HG03039 (cell line): ENCODE results near the gene SPECC1L.

Experiments
- ATAC-seq: cut with Tn5 transposase; IDR thresholded peaks from one replicate; pipeline ENCODE4 v1.9.1; 2021; ENCODE audit warnings: mild to moderate bottlenecking, moderate library complexity; ENCODE audit not compliant: unreplicated experiment

The SPECC1L gene

DNA sequence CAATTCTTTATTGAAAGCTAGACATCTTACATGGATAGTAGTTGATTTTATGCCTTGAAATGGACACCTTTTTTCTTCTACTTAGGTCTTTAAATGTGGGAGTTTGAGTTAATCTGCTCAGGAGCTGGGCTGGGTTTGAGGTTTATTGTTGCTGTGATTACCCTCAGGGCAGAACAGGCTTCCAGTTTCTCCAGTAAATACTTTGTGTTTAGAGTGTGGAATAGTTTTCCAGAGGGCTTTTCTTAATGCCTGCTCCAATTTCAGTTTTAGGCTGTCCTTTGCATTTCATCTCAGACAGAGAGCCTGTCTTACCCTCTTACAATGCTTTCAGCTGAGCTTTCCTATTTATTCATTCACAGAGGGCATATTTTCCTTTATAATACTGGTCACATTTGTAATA lies 86.9 kb downstream of the SPECC1L start:
- no peak for ATAC-seq

DNA sequence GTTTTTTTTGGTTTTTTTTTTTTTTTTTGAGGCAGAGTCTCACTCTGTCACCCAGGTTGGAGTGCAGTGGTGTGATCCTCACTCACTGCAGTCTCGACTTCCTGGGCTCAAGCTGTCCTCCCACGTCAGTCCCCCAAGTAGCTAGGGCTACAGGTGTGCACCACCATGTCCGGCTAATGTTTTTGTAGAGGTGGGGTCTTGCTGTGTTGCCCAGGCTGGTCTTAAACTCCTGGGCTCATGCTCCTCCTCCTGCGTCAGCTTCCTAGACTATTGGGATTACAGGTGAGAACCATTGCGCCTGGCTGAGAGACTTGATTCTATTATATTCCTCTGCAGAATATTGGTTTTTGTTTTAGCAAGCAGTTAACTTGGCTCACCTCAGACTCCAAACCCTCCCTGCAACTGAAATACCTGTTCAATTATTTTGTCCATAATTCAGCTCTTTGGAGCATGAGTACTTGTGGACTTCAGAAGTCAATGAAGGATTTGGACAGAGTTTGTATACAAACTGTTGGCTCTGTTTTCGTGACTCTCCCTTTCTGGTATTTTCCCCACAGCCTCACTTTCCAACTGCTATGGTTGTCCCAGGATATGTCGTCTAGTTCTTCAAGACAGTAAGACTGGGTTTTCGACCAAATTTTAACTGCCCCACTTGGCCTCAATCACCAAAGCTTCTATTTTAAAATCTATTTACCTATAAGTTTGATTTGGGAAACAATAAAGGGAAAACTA lies 87.6 kb downstream of the SPECC1L start:
- ATAC-seq = no peak

DNA sequence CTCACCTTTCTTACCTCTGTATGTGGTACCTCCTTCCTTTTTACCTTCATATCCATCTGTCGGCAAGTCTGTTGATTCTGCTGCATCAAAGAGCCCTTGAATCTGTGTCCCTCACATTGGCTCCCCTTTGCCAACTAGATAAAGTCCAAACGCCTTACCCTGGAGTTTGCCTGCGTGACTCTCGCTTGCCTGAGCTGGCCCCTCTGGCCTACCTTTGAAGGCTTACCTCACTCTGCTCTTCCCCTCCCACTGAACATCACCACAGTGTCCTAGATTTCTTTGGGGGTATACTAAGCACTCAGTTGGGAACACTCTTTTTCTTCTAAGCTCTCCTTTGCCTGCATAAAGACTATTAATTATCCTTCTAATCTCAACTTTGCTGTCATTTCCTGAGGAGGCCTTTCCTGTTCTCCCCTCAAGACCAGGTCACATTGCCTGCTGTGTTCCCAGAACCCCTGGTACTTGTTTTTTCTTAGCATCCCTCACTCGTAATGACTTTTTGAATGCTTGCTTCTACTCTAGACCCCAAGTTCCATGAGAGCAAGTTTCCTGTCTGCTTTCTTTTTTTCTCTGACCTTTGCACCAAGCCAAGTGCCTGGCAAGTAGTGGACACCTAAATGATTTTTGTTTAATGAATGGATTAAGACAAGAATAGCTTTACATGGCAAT lies 89.0 kb downstream of the SPECC1L start:
- ATAC-seq = no peak

DNA sequence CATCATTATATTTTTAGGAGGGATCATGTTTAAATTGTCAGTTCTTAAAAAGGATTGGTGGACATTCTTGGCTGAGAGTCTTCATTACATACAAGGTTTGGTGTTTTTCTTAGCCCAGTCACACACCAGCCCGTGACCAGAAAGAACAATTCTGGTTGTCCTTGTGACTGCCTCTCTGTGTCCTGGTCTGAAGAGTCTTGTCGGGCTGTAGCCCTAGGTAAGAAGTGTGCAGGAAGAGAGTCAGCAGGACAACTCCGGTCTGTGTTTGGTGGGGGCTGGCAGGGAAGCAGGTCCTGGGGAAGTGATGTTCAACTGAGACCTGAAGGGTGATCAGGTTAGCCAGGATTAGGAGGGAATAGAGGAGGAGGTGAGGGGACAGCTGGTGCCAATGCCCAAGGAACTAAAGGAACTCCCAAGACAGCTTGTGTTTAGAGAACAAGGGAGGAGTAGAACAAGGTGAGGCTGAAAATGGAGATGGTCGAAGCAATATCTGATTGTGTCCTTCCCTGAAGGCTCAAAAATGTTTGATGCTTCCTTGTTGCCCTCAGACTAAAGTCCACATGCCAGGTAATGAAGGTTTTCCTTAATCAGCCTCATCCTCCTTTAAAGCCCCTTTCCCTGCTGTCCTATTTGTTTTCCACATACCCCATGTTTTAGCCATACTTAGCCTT lies 91.5 kb downstream of the SPECC1L start:
- no peak for ATAC-seq

DNA sequence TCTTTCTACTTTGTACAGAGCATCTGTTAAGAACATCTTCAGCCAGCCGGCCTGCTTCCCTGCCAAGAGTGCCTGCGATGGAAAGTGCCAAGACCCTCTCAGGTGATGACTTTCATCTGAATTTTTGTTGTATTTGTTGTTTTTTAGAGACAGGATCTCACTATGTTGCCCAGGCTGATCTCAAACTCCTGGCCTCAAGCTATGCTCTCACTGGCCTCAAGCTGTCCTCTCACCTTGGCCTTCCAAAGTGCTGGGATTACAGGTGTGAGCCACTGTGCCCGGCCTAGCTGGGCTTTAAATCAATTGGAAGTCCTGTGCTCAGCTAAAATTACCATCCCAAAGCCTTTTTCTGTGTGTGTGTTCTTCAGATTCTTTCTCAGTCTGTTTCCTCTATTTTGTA lies 92.6 kb downstream of the SPECC1L start:
- no peak for ATAC-seq

DNA sequence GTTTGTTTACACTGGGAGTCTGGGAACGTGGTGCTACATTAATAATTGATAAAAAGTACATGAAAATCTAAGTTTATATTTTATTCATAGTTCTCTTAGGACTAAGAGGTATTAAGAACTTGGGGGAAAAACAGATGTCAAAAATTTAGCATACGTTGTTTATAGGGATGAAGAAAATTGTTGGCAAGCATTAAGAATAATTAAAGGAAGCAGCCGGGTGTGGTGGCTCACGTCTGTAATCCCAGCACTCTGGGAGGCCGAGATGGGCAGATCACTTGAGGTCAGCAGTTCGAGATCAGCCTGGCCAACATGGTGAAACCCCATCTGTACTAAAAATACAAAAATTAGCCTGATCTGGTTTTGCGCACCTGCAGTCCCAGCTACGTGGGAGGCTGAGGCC lies 96.1 kb downstream of the SPECC1L start:
- no peak for ATAC-seq

DNA sequence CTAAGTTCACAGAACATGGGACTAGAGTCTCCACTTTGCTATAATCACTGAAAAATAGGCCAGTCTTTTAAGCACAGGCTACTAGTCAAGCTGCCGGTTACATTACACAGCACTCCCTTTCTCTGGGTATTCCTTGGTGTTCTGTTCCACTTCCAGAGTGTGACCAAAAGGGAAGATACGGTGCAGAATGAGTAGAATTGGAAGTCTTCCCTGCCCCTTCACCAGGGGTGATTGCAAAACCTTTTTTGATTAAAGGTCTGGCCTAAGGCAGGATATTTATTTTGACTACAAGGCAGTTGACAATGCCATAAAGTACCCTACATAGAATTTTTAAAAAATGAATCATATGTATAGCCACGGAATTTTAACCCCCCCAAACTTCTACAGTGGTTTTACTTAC lies 97.2 kb downstream of the SPECC1L start:
- ATAC-seq = no peak

DNA sequence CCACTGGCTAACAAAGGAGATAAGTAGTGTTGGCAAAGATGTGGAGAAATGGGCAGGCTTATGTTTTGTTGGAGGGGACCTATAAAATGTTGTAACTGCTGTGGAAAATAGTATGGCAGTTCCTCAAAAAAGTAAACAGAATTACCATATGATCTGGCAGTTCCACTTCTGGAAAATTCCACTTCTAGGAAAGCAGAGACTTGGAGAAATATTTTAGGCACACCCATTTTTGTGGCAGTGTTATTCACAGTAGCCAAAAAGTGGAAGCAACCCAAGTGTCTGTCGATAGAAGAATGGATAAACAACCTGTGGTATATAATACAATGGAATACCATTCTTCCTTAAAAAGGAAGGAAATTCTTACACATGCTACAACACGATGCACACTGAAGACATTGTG lies 99.8 kb downstream of the SPECC1L start:
- ATAC-seq = no peak

DNA sequence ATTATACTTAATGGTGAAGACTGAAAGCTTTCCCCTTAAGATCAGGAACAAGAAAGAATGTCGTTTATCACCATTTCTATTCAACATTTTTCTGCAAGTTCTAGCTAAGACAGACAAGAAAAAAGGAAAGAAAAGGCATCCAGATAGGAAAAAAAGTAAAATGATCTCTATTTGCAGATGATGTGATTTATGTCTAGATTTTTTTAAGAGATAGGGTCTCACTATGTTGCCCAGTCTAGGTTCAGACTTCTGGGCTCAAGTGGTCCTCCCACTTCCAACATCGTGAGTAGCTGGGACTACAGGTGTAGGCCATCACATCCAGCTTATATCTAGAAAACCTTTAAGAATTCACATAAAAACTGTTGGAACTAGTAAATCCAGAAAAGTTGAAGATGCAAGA lies 105.4 kb downstream of the SPECC1L start:
- ATAC-seq = no peak

DNA sequence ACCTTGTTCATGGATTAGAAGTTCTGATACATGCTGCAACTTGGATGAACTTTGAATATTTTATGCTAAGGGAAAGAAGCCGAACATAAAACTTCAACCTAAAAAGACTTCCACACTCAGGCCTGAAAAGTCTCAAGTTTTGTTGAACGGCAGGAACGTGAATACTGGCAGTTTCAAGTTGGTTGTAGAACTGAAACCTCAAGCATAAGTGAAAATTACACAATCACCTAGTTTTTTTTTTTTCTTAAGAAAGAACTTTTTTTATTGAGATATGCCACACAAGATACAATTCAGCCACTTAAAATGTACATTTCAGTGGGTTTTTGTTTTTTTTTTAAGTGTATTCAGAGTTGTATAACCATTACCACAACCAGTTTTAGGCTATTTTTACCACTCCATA lies 106.0 kb downstream of the SPECC1L start:
- ATAC-seq = no peak

DNA sequence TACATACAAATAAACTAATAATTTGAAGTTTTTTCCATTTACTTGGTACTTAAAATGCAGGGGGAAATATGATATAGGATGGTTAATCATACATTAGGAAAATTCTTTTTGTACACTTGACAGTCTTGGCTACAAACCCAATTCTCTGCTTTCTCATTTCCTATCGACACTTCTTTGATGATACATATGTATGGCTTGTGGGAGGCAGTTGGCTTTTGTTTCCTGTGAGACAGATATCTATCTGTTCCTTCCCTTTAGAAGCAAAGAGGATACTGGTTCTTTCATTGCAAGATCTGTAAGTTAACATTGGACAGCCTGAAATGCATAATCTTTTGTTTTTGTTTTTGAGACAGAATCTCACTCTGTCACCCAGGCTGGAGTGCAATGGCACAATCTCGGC lies 108.9 kb downstream of the SPECC1L start:
- ATAC-seq = no peak

DNA sequence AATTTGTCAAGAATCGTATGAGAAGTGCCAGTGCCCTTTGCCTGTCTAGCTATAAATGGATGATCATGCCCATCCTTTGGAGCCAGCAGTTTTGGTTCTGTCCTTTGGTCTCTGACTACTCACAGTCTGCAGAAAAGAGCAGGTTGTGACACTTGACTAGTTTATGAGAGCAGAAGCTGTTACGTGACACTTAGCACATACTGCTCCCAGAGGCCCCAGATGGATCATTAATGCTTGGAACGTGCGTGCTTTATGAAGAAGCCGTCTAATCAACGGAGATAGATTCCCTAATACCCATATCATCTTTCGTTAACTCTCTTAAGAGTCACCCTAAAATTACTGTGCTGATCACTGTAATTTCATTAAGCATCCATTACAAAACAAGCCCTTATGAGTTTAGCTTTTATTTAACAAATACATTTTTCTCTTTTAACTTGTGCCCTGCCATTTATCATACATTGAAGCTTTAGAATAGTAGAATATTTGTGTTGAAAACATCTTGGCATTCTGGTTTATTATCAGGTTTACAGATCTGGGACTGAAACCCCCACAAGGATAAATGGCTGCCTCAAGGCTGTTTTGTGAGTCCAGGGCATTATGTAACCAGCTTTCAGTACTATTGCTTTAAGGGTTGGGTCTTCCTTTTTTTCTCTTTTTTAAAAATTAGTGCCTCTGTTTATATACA lies 109.7 kb downstream of the SPECC1L start:
- no peak for ATAC-seq

DNA sequence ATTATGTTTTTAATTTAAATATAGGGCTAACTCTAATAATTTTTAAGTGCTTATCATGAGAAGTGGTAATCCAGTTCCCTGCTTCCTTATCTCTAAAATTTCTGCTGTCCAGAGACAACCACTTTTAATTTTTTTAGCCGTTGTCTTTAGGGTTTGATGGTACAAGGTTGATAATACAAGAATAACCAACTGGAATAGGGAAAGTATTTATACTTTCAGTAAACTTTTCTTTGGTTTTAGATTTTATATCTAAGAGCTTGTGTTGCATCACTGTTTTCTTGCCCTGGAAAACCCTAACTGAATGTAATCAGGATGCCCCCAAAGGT lies 110.2 kb downstream of the SPECC1L start:
- no peak for ATAC-seq

DNA sequence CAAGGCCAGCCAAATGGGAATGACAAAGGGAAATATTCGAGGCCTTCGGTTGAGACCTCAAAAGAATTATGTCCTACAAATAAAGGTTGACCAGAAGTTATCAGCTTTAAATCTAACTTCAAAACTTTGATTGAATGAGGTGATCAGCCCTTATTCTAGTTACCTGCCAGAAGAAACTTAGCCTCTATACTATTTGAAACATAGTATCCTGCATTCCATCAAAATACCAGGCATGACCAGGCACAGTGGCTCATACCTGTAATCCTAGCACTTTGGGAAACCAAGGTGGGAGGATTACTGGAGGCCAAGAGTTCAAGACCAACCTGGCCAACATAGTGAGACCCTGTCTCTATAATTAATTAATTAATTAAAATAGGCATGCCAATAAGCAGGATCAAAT lies 112.4 kb downstream of the SPECC1L start:
- ATAC-seq = no peak

DNA sequence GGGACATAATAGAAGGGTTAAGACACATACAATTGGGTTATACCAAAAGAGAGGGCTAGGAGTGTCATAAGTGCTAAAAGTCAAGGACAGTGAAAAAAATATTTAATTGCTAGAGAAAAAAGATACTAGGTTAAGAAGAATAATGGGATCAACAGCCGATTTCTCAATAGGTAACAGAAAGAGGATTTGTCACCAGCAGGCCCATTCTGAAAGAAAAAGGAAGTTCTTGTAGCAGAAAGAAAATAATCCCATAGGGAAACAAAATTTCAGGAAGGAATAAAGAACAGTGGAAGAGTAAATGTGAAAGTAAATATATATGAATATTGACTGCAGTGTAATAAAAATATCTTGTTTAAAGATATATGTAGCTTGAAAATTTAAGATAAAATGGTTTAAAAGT lies 113.5 kb downstream of the SPECC1L start:
- ATAC-seq = no peak

DNA sequence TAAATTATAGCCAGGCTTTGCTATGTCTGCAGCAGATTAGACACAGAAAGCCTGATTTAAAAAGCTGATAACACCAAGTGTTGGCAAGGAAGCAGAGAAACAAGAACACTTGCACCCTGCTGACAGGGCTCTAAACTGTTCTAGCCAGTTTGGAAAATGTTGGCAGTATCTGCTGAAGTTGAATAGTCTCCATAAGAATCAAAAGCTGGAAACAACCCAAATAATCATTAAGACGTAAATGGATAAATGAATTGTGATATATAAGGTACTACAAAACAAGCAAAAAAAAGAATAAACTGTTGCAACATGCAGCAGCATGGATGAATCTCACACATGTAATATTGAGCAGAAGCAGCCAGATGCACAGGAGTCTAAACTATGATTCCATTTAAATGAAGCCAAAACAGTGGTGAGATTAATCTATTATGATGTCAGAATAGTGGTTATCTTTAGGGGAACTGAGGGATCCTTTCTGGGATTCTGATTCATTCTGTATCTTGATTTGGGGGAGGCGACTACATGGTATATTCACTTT lies 116.4 kb downstream of the SPECC1L start:
- no peak for ATAC-seq

DNA sequence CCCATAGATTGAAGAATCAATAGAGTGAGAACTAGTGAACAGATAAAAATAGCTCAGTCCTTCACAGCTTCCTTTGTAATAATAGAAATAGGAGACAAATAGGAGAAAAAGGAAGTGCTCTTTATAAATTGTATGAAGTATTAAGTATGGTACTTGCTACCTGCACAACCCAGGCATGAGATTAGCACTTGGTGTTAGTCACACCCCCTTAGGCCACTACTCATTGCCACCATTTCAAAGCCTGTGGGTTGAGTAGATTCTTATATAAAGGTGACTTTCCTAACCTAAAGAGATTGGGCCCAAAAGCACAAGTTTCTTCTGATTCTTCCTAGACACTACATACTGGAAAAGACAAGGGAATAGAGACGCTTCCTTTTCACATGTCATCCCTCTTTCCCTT lies 119.0 kb downstream of the SPECC1L start:
- ATAC-seq = no peak

DNA sequence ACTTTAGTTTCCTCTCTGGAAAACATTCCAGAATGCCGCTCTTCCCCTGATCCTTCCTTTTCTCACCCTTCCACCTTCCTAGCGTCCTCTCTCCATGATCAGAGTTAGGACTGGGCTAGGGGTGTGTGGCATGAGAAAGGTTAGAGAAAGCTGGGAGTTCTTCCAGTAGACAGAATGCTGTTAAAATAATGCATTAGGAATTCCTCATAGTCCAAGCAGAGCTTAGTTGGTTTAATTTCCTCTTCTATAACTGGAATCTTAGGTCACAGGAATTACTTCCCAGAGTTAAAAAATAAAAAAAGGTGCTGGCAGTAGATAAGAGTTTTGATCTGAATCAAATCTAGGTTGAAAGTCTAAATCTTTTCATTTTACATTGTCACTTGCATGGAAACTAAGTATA lies 119.5 kb downstream of the SPECC1L start:
- ATAC-seq = no peak

DNA sequence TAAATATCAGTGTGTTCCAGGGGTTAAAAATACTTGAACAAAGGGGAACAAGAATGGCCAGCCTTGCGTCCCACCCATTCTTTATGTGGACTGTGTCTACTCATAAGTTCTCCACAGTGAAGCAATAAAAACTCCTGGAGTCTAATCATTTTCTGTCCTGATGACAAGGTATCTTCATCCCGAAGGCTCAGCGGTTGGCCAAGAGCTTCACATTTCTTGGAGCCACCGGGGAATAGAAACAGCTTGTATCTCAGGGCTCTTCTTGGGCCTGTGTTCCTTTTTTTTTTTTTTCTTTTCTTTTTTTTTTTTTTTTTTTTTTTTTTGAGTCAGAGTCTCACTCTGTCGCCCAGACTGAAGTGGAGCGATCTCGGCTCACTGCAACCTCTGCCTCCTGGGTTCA lies 119.9 kb downstream of the SPECC1L start:
- ATAC-seq = no peak

DNA sequence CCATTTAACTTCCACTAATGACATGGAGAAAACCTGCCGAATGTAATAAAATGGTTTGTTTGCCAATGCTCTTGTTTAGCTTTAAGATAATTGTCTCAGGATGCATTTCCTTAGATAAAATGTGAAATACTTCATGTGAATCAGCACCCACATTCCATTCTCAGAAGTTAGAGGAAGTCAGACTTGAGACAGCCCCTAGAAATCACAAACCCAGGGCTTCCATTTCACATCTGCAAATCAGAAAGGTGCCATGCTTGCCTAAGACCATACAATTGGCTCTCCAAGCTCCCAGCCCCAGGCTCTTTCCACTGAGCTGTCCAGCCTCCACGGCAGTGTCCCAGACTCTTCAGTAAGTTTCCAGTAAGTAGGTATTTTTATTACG lies 121.2 kb downstream of the SPECC1L start:
- no peak for ATAC-seq

DNA sequence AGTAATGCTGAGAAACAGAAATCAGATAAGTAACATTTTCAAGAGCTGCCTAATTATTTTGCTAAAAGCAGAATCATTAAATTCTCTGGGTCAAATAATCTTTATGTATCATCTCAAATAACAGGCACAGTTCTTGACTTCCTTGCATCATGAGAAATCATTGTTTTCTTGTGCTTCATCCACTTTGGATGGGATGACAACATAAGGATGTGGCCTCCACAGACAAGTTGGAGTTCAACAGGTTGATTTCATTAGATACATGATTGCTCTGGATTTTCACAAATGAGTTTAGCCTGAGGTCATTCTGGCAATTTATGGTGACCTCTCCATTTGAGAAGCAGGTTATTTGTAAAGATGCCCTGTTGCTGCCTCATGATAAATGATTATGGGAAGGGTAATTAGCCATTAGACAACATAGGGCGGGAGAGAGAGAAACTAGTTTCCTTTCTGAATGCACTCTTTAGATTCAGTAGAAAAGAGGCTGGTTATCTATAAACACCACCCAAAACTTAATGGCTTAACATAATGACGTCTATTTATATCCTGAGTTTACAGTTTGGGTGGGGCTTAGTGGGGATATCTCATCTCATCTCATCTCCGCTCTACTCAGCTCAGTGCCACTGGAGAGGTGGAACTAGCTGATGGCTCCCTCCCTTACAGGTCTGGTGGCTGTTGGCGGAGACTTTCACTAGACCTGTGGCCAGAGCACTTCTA lies 121.7 kb downstream of the SPECC1L start:
- no peak for ATAC-seq
